Smooth muscle cell (in vitro differentiated cells): ENCODE results near the gene ZNHIT6. TPM values are rescaled to one million over a fixed set of nuclear protein-coding genes. Genes with fewer than 3 reads are reported as not detected.

Experiments
- DNase-seq: peaks from one replicate; lab custom pipeline; 2025; ENCODE audit not compliant: unreplicated experiment; lab: John Stamatoyannopoulos, UW
- H2AFZ ChIP-seq: fragments of 200-600 bp; sonication (generic); 2 replicates; pipeline ENCODE4 v1.6.0; 2016; ENCODE audit warnings: antibody characterized with exemption, low read depth, mild to moderate bottlenecking
- H3F3A ChIP-seq: fragments of 200-600 bp; sonication (generic); 2 replicates; pipeline ENCODE4 v1.6.0; 2017; ENCODE audit warnings: antibody characterized with exemption, low read depth
- H3K27ac ChIP-seq: fragments of 200-600 bp; sonication (generic); 2 replicates; pipeline ENCODE4 v1.5.1; 2016; ENCODE audit warnings: low read depth, mild to moderate bottlenecking
- H3K27me3 ChIP-seq: fragments of 200-600 bp; sonication (generic); 2 replicates; pipeline ENCODE4 v1.6.1; 2016; ENCODE audit warnings: low read depth, mild to moderate bottlenecking
- H3K36me3 ChIP-seq: fragments of 200-600 bp; sonication (generic); 2 replicates; pipeline ENCODE4 v1.5.1; 2016; ENCODE audit warnings: low read depth
- H3K4me1 ChIP-seq: fragments of 200-600 bp; sonication (generic); 2 replicates; pipeline ENCODE4 v1.5.1; 2016; ENCODE audit warnings: low read depth
- H3K4me2 ChIP-seq: fragments of 200-600 bp; sonication (generic); 2 replicates; pipeline ENCODE4 v1.6.0; 2016; ENCODE audit warnings: mild to moderate bottlenecking
- H3K4me3 ChIP-seq: fragments of 200-600 bp; sonication (generic); 2 replicates; pipeline ENCODE4 v1.5.1; 2016; ENCODE audit warnings: mild to moderate bottlenecking
- H3K79me2 ChIP-seq: fragments of 200-600 bp; sonication (generic); 2 replicates; pipeline ENCODE4 v1.6.0; 2016; ENCODE audit warnings: low read depth, mild to moderate bottlenecking
- H3K9ac ChIP-seq: fragments of 200-600 bp; sonication (generic); 2 replicates; pipeline ENCODE4 v1.6.0; 2016; ENCODE audit warnings: low read depth
- H3K9me3 ChIP-seq: fragments of 200-600 bp; sonication (generic); replicated peaks from 2 replicates; pipeline ENCODE4 v1.5.1; 2016; ENCODE audit warnings: low read depth
- H4K20me1 ChIP-seq: fragments of 200-600 bp; sonication (generic); 2 replicates; pipeline ENCODE4 v1.6.0; 2016; ENCODE audit warnings: low read depth
- WGBS: methylation state at CpG from one replicate; pipeline ENCODE4 v1.1.7; 2016; ENCODE audit warnings: low lambda C conversion rate; 5-methylcytosine and 5-hydroxymethylcytosine counted together
- polyA plus RNA-seq: library from polyadenylated mRNA; unstranded; fragments of >200 nt; fragmentation: Nextera tagmentation; extraction: Ambion mirVana; gene quantifications from 2 replicates; pipeline ENCODE4 v1.2.1, GENCODE V29; 2016
- total RNA-seq: library from RNA; depleted of rRNA; stranded (reverse); fragments of >200 nt; gene quantifications from 2 replicates; pipeline ENCODE4 v1.2.3, GENCODE V29; 2014
- TF ChIP-seq, protein P1 (sequence below): fragments of 200-600 bp; sonication (generic); IDR thresholded peaks from 2 replicates; pipeline ENCODE4 v1.5.1; 2017; ENCODE audit warnings: borderline replicate concordance, mild to moderate bottlenecking, antibody characterized with exemption; ENCODE audit not compliant: insufficient read depth, poor library complexity, severe bottlenecking

ZNHIT6 gene
- total and polyA plus RNA-seq, 2 experiments from 2014 or later: 15.0 to 15.5 TPM

GRCh38 chr1:85661767-85662166 lies 46.5 kb downstream of the ZNHIT6 start:
- H3K4me3 ChIP-seq: no peak overlapping the region
- WGBS: 32% methylated on average over 2 of the region's 2 CpGs
- no peaks in the 10 kb centered on the region for H3F3A ChIP-seq
- no peaks in the 10 kb centered on the region for H4K20me1 ChIP-seq
- TF ChIP-seq, protein P1, sequence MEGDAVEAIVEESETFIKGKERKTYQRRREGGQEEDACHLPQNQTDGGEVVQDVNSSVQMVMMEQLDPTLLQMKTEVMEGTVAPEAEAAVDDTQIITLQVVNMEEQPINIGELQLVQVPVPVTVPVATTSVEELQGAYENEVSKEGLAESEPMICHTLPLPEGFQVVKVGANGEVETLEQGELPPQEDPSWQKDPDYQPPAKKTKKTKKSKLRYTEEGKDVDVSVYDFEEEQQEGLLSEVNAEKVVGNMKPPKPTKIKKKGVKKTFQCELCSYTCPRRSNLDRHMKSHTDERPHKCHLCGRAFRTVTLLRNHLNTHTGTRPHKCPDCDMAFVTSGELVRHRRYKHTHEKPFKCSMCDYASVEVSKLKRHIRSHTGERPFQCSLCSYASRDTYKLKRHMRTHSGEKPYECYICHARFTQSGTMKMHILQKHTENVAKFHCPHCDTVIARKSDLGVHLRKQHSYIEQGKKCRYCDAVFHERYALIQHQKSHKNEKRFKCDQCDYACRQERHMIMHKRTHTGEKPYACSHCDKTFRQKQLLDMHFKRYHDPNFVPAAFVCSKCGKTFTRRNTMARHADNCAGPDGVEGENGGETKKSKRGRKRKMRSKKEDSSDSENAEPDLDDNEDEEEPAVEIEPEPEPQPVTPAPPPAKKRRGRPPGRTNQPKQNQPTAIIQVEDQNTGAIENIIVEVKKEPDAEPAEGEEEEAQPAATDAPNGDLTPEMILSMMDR: no peak
- DNase-seq: no peak
- no peak overlapping the region for H3K27ac ChIP-seq
- H3K36me3 ChIP-seq: no peaks in the 10 kb centered on the region
- no peaks in the 10 kb centered on the region for H3K79me2 ChIP-seq
- H3K9ac ChIP-seq: no peak overlapping the region
- no peaks in the 10 kb centered on the region for H3K4me1 ChIP-seq
- H3K9me3 ChIP-seq: no peaks in the 10 kb centered on the region
- no peak overlapping the region for H2AFZ ChIP-seq
- no peak overlapping the region for H3K4me2 ChIP-seq
- H3K27me3 ChIP-seq: no peaks in the 10 kb centered on the region

GRCh38 chr1:85660541-85660940 lies 47.7 kb downstream of the ZNHIT6 start:
- Histone ChIP-seq H3K79me2 (no peaks in the 10 kb centered on the region), H3K4me2 (no peak overlapping the region), H3K27ac (no peak overlapping the region), H3K36me3 (no peaks in the 10 kb centered on the region), H4K20me1 (no peaks in the 10 kb centered on the region), H3K9me3 (no peaks in the 10 kb centered on the region), H3K4me1 (no peaks in the 10 kb centered on the region), H2AFZ (no peak overlapping the region), H3K27me3 (no peaks in the 10 kb centered on the region), H3K9ac (no peak overlapping the region), H3F3A (no peaks in the 10 kb centered on the region), H3K4me3 (no peak overlapping the region)
- TF ChIP-seq, protein P1: no peak
- DNase-seq: no peak

- H3K9ac ChIP-seq: no peak overlapping the region
- 100% methylated on average over 1 of the region's 1 CpG for WGBS
- TF ChIP-seq, protein P1: no peak
Measured at GRCh38 chr1:85659174-85659573, 49.1 kb downstream of the ZNHIT6 start.

GRCh38 chr1:85656948-85657347 lies 51.3 kb downstream of the ZNHIT6 start:
- Histone ChIP-seq H3K79me2 (no peaks in the 10 kb centered on the region), H3K36me3 (peaks cover 4% of the 10 kb centered on the region), H4K20me1 (no peaks in the 10 kb centered on the region), H3K4me1 (no peaks in the 10 kb centered on the region), H2AFZ (no peak overlapping the region), H3K9ac (no peak overlapping the region), H3K4me2 (no peak overlapping the region), H3K4me3 (no peak overlapping the region), H3K27ac (no peak overlapping the region), H3K27me3 (no peaks in the 10 kb centered on the region), H3F3A (no peaks in the 10 kb centered on the region), H3K9me3 (no peaks in the 10 kb centered on the region)
- TF ChIP-seq, protein P1: no peak
- WGBS: 89% methylated on average over 1 of the region's 1 CpG
- no peak for DNase-seq

More at GRCh38 chr1:85659174-85659573, 49.1 kb downstream of the ZNHIT6 start:
- no peaks in the 10 kb centered on the region for H4K20me1 ChIP-seq
- DNase-seq: no peak
- no peak overlapping the region for H3K4me3 ChIP-seq
- H3F3A ChIP-seq: no peaks in the 10 kb centered on the region
- no peaks in the 10 kb centered on the region for H3K27me3 ChIP-seq
- H2AFZ ChIP-seq: no peak overlapping the region
- no peaks in the 10 kb centered on the region for H3K4me1 ChIP-seq
- no peaks in the 10 kb centered on the region for H3K36me3 ChIP-seq
- no peak overlapping the region for H3K27ac ChIP-seq
- H3K79me2 ChIP-seq: no peaks in the 10 kb centered on the region
- H3K9me3 ChIP-seq: no peaks in the 10 kb centered on the region
- H3K4me2 ChIP-seq: no peak overlapping the region
